Parathyroid adenoma (tissue), 2 donors: Measurements from ENCODE around the gene FNDC3B.

Experiments
- H2AFZ ChIP-seq: fragments of 300-600 bp; sonication (generic); one replicate; pipeline ENCODE4 v1.7.0; 2017; ENCODE audit warnings: antibody characterized with exemption, mild to moderate bottlenecking
- H3K27ac ChIP-seq: fragments of 300-600 bp; sonication (generic); one replicate; pipeline ENCODE4 v1.7.0; 2017
- H3K27me3 ChIP-seq: fragments of 300-600 bp; sonication (generic); one replicate; pipeline ENCODE4 v1.7.0; 2017; ENCODE audit warnings: low read length; ENCODE audit not compliant: control insufficient read depth, insufficient read depth
- H3K36me3 ChIP-seq: fragments of 300-600 bp; sonication (generic); one replicate; pipeline ENCODE4 v1.7.0; 2017; ENCODE audit warnings: low read length; ENCODE audit not compliant: control insufficient read depth, insufficient read depth
- H3K4me1 ChIP-seq: fragments of 300-600 bp; sonication (generic); one replicate; pipeline ENCODE4 v1.7.0; 2017; ENCODE audit warnings: control low read depth
- H3K4me2 ChIP-seq: fragments of 300-600 bp; sonication (generic); one replicate; pipeline ENCODE4 v1.7.0; 2017; ENCODE audit warnings: low read length
- H3K4me3 ChIP-seq: fragments of 300-600 bp; sonication (generic); one replicate; pipeline ENCODE4 v1.7.0; 2017; ENCODE audit warnings: low read depth, low read length
- H3K79me2 ChIP-seq: fragments of 300-600 bp; sonication (generic); one replicate; pipeline ENCODE4 v1.7.0; 2017; ENCODE audit warnings: control low read depth
- H3K9ac ChIP-seq: fragments of 300-600 bp; sonication (generic); one replicate; pipeline ENCODE4 v1.7.0; 2017; ENCODE audit warnings: mild to moderate bottlenecking
- H3K9me3 ChIP-seq: fragments of 300-600 bp; sonication (generic); one replicate; pipeline ENCODE4 v1.7.0; 2017; ENCODE audit warnings: low read length; ENCODE audit not compliant: control insufficient read depth
- TF ChIP-seq, protein P1 (sequence below): fragments of 300-600 bp; sonication (generic); IDR thresholded peaks from one replicate; pipeline ENCODE4 v1.7.0; 2017; ENCODE audit warnings: antibody characterized with exemption, mild to moderate bottlenecking
- donor health status: primary hyperparathyroidism.

Gene FNDC3B

DNA sequence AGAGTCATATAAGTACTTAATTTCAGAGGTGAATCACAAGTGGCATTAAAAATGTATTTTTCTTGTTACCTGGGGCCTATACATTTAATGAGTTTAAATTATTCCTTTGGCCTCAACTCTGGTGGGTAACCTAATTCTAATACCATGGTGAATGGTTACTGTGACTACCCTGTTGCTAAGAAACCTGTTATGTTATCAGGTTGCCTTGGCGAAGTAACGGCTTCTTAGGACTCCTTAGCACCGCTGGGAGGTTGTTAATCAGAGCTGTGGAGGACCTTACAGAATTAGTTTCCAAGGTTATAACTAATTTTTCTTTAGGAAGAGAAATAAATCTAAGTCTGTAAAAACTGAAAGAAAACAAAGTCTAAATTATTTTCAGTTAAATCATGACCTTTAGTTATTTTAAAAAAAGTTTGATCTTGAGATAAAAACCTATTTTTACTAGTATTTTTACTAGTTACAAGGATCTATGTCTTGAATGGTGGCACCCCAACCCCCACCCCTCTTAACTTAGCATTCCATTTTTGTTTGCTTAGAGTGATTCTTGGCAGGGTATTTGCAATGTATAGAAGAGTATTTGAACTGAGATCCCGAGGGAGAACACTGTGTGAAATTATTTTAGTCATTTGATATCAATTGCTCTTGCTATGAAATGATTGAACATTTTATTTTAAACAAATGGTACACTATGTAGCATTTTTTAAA is 155.5 kb downstream of the FNDC3B start:
- H3K9me3 ChIP-seq = no peaks in the 10 kb centered on the region
- TF ChIP-seq, protein P1, sequence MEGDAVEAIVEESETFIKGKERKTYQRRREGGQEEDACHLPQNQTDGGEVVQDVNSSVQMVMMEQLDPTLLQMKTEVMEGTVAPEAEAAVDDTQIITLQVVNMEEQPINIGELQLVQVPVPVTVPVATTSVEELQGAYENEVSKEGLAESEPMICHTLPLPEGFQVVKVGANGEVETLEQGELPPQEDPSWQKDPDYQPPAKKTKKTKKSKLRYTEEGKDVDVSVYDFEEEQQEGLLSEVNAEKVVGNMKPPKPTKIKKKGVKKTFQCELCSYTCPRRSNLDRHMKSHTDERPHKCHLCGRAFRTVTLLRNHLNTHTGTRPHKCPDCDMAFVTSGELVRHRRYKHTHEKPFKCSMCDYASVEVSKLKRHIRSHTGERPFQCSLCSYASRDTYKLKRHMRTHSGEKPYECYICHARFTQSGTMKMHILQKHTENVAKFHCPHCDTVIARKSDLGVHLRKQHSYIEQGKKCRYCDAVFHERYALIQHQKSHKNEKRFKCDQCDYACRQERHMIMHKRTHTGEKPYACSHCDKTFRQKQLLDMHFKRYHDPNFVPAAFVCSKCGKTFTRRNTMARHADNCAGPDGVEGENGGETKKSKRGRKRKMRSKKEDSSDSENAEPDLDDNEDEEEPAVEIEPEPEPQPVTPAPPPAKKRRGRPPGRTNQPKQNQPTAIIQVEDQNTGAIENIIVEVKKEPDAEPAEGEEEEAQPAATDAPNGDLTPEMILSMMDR = no peak
- no peak overlapping the region for H3K4me3 ChIP-seq
- H3K27ac ChIP-seq = no peak overlapping the region
- H3K4me1 ChIP-seq = peaks cover 3% of the 10 kb centered on the region
- H3K4me2 ChIP-seq = no peak overlapping the region
- H3K36me3 ChIP-seq = no peaks in the 10 kb centered on the region
- H3K79me2 ChIP-seq = peaks cover 28% of the 10 kb centered on the region
- no peak overlapping the region for H3K9ac ChIP-seq
- no peaks in the 10 kb centered on the region for H3K27me3 ChIP-seq
- no peak overlapping the region for H2AFZ ChIP-seq

DNA sequence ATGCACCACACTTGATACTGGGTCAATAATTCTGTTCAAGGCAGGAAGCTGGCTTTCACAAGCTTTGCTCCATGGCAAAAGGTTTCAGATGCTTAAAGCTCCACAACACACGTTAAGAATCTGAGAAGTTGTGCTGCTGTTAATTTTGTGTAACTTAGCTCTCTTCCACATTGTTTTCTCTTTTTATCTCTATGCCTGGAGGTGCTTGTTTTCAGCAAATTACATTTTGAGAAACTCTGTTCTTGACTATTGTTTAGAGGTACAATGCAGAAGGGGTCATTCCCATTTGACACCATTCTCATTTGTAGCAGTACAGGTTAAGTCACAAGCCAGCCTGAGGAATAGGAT is 156.0 kb downstream of the FNDC3B start:
- Histone ChIP-seq H3K27ac (no peak overlapping the region), H3K4me3 (no peak overlapping the region), H3K9me3 (no peaks in the 10 kb centered on the region), H3K4me2 (no peak overlapping the region), H3K79me2 (peaks cover 32% of the 10 kb centered on the region), H3K9ac (no peak overlapping the region), H3K36me3 (no peaks in the 10 kb centered on the region), H3K27me3 (no peaks in the 10 kb centered on the region), H2AFZ (no peak overlapping the region), H3K4me1 (peaks cover 5% of the 10 kb centered on the region)
- TF ChIP-seq, protein P1 = no peak

DNA sequence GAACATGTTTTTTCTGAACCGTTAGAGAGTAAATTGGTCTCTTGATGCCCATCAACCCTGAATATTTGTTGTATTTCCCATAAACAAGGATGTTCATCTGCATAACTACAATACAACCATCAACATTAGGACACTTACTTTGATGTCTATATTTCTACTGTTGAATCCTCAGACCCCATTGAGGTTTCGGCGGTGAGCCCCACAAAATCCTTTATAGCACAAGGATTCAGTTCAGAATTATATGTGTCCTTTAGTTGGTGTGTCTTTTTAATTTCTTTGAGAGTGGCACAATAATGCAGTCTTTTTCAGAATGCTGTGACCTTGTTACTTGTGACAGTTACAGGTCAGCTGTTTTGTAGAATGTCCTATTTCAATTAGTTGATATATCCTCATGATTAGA is 158.0 kb downstream of the FNDC3B start:
- Histone ChIP-seq H3K4me2 (no peak overlapping the region), H3K36me3 (no peaks in the 10 kb centered on the region), H3K4me3 (no peak overlapping the region), H3K27ac (peak overlapping the region; percentile 2), H3K9me3 (no peaks in the 10 kb centered on the region), H3K27me3 (no peaks in the 10 kb centered on the region), H2AFZ (no peak overlapping the region), H3K9ac (no peak overlapping the region), H3K4me1 (peaks cover 17% of the 10 kb centered on the region), H3K79me2 (peaks cover 30% of the 10 kb centered on the region)
- TF ChIP-seq, protein P1 = no peak

DNA sequence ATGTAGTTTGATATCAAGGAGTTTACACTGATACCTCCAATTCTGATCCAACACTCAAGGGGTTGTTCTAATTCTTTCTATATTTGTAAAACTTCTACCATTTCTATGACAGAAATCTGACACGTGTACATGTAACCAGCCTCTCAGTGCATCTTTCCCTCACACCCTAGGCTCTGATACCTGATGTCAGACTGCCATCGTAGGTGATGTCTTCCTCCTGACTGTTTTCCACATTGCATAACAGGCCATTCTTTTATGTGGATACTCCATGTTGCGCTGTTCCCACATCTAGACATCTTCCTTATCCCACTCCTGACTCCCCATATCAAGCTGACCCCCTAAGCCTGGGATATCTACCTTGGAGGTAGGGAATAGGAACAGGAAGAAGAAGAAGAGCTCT is 159.1 kb downstream of the FNDC3B start:
- Histone ChIP-seq H3K4me3 (no peak overlapping the region), H3K36me3 (no peaks in the 10 kb centered on the region), H3K9me3 (no peaks in the 10 kb centered on the region), H3K9ac (no peak overlapping the region), H2AFZ (no peak overlapping the region), H3K27ac (no peak overlapping the region), H3K4me1 (peaks cover 16% of the 10 kb centered on the region), H3K79me2 (peaks cover 31% of the 10 kb centered on the region), H3K4me2 (no peak overlapping the region), H3K27me3 (no peaks in the 10 kb centered on the region)
- TF ChIP-seq, protein P1 = no peak

DNA sequence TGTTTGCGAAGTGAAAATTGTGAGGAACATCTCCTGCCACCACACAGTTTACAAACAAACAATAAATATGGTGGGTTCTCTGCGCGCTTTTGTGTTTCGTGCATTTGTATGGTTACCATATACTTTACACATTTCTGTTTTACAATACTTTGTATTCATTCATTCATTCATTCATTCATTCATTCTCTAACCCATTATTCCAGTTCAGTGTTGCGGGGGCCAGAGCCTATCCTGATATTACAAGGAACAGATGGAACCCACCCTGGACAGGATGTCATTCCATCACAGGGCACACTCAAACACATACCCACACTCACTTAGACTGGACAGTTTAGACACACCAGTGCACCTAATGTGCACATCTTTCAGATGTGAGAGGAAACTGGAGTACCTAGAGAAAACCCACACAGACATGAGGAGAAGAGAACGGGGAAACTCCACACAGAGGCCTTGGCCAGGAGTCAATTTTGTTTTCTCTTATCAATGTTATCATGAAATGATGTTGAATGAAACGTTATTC is 160.5 kb downstream of the FNDC3B start:
- peaks cover 29% of the 10 kb centered on the region for H3K79me2 ChIP-seq
- no peak overlapping the region for H2AFZ ChIP-seq
- H3K4me1 ChIP-seq = peaks cover 14% of the 10 kb centered on the region
- no peaks in the 10 kb centered on the region for H3K36me3 ChIP-seq
- no peak overlapping the region for H3K4me2 ChIP-seq
- no peak overlapping the region for H3K9ac ChIP-seq
- TF ChIP-seq, protein P1 = no peak
- no peak overlapping the region for H3K4me3 ChIP-seq
- no peaks in the 10 kb centered on the region for H3K27me3 ChIP-seq
- H3K9me3 ChIP-seq = no peaks in the 10 kb centered on the region
- no peak overlapping the region for H3K27ac ChIP-seq
